Pancreas (tissue), 10 donors: ENCODE measurements around the gene BANF2. TPM values are rescaled to one million over a fixed set of nuclear protein-coding genes. Genes with fewer than 3 reads are reported as not detected.

Experiments
- ATAC-seq, 4 donors: fragments of 200-7000 bp; cut with Tn5 transposase; one replicate each; pipeline versions ENCODE4 v1.8.0 to v1.9.1; 2020; ENCODE audit warnings: mild to moderate bottlenecking in 4 of 4, moderate library complexity in 4 of 4
- DNase-seq, 6 donors: peaks; one replicate each; pipeline ENCODE4 v3.0.0-alpha.2; 2020
- FAIRE-seq: peaks from 2 replicates; lab custom pipeline; 2012; peaks lifted over from hg19 to GRCh38; lab: Jason Lieb, UNC
- H3K27ac ChIP-seq, 4 donors: fragments of 200-600 bp; sonication (generic); 1 replicate in 3 of 4; 2 replicates in 1 of 4; pipeline versions ENCODE4 v1.5.0 to v1.8.0; 2020
- H3K27me3 ChIP-seq, 4 donors: fragments of 200-600 bp; one replicate each; pipeline ENCODE4 v1.8.0; 2021
- H3K36me3 ChIP-seq, 3 donors: fragments of 200-600 bp; sonication (generic) in 1 of 3; one replicate each; pipeline versions ENCODE4 v1.5.0 to v1.8.0; 2020 to 2021
- H3K4me1 ChIP-seq, 3 donors: fragments of 200-600 bp; one replicate each; pipeline ENCODE4 v1.8.0; 2021
- H3K4me3 ChIP-seq, 4 donors: fragments of 200-600 bp; sonication (generic) in 2 of 4; one replicate each; pipeline versions ENCODE4 v1.5.0 to v1.8.0; 2020 to 2021
- H3K9me3 ChIP-seq, 4 donors: fragments of 200-600 bp; one replicate each; pipeline ENCODE4 v1.8.0; 2021
- CTCF ChIP-seq, 4 donors: fragments of 200-600 bp; sonication (generic) in 3 of 4; IDR thresholded peaks; one replicate each; pipeline versions ENCODE4 v1.5.0 to v1.8.0; 2021; ENCODE audit warnings: antibody characterized with exemption in 4 of 4
- WGBS, 2 donors: extraction: QIAGEN DNeasy Blood & Tissue Kit; methylation state at CpG; one replicate each; pipeline ENCODE4 v1.1.7; 2013; 5-methylcytosine and 5-hydroxymethylcytosine counted together
- intact Hi-C, 3 donors: fragments of 100-400 bp; cut with DNase I; formaldehyde crosslinking; loops; one replicate each; pipeline versions ENCODE4 v1.11.1 to v1.14.2; 2022
- polyA plus RNA-seq, 2 donors: library from polyadenylated mRNA; stranded (reverse); fragments of 200-250 nt; gene quantifications; one replicate each; pipeline ENCODE4 v1.2.3, GENCODE V29; 2013
- total RNA-seq, 6 donors: library from RNA; stranded (reverse); fragmentation: NEBNext Ultra II Directional in 4 of 6; extraction: Animal tissue kit (Norgen Biotek cat#: 25700) in 4 of 6; gene quantifications; one replicate each; pipeline versions ENCODE4 v1.2.1 to v1.2.4, GENCODE V29; 2021 to 2023
- donor health status: healthy with polysubstance abuse.
- donor health status: DM: no; HTN: no; CAD: no; lungs with moderate emphysema.
- donor health status: DM: no; HTN: no; CAD: no.
- donor health status: control.
- donor health status: control.
- donor health status: Bipolar disorder and iron deficiency.
- donor health status: DM: yes; HTN: yes; CAD: no.
- donor health status: DM: no; HTN: no; CAD: no.
- donor health status: DM: no; HTN: no; CAD: no.
- donor health status: DM: yes; HTN: yes; CAD: no.

BANF2 gene
- total and polyA plus RNA-seq, 8 donors = 0.59 to 6.4 (median 1.5) TPM

DNA sequence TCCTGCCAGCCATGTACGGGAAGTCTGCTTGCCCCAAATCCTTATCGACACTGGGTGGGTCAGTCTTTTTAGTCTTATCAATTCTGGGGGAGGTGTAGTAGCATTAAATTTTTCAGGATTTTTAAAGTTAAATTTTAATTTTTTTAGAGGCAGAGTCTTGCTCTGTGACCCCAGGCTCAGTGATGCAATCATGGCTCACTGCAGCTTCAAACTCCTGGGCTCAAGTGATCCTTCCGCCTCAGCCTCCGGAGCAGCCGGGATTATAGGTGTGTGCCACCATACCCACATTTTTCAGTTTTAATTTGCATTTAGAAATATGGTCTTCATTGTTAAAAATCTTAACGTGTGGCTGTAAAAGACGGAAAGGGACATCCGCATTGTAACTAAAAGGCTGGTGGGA lies 51.9 kb downstream of the BANF2 start:
- 93 to 96% methylated on average over 8 of the region's 8 CpGs for WGBS, 2 donors
- H3K9me3 ChIP-seq = no peaks in the 10 kb centered on the region
- no peak for TF ChIP-seq CTCF (IDR thresholded peaks at IDR 0.05)
- H3K27ac ChIP-seq = no peak overlapping the region
- ATAC-seq = no peak
- no peaks in the 10 kb centered on the region for H3K27me3 ChIP-seq
- intact Hi-C loops = no loop called here
- no peak for DNase-seq
- FAIRE-seq = no peak
- no peaks in the 10 kb centered on the region for H3K36me3 ChIP-seq
- no peak overlapping the region for H3K4me3 ChIP-seq
- H3K4me1 ChIP-seq = peaks cover 0 to 7% (median 6%) of the 10 kb centered on the region in 3 donors

- H3K4me3 ChIP-seq = no peak overlapping the region
- H3K27ac ChIP-seq = no peak overlapping the region
- TF ChIP-seq CTCF (IDR thresholded peaks at IDR 0.05) = no peak
- 42 to 83% methylated on average over 2 of the region's 2 CpGs for WGBS, 2 donors
- ATAC-seq = no peak
- H3K9me3 ChIP-seq = no peaks in the 10 kb centered on the region
- H3K36me3 ChIP-seq = no peaks in the 10 kb centered on the region
- no peaks in the 10 kb centered on the region for H3K27me3 ChIP-seq
- FAIRE-seq = no peak
- intact Hi-C loops = no loop called here
- peaks cover 0 to 7% (median 6%) of the 10 kb centered on the region in 3 donors for H3K4me1 ChIP-seq
- no peak for DNase-seq
Measured at GRCh38 chr20:17752459-17752858, 52.7 kb downstream of the BANF2 start.

DNA sequence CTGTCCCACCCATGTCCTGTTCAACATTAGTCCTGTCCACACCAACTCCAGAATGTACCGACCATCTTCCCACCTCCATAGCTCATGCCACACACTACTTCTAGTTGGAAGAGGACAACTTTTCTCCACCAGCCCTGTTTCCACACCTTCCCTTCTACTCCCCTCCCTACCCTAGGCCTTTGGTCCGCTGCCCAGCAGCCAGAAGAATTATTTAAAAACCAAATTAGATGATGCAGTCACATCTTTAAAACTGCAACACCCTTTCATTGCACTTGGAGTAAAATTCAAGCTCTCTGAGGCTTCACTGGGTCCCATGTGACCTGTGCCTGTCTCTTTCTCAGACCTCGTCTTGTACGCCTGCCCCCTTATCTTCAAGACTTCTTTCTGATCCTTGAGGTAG lies 53.8 kb downstream of the BANF2 start:
- H3K4me3 ChIP-seq = no peak overlapping the region
- FAIRE-seq (no peak), DNase-seq (no peak), ATAC-seq (no peak)
- intact Hi-C loops = no loop called here
- H3K27me3 ChIP-seq = no peaks in the 10 kb centered on the region
- no peaks in the 10 kb centered on the region for H3K9me3 ChIP-seq
- H3K4me1 ChIP-seq = peaks cover 0 to 7% (median 6%) of the 10 kb centered on the region in 3 donors
- H3K27ac ChIP-seq = no peak overlapping the region
- 94 to 97% methylated on average over 4 of the region's 4 CpGs for WGBS, 2 donors
- TF ChIP-seq CTCF (IDR thresholded peaks at IDR 0.05) = no peak
- no peaks in the 10 kb centered on the region for H3K36me3 ChIP-seq

DNA sequence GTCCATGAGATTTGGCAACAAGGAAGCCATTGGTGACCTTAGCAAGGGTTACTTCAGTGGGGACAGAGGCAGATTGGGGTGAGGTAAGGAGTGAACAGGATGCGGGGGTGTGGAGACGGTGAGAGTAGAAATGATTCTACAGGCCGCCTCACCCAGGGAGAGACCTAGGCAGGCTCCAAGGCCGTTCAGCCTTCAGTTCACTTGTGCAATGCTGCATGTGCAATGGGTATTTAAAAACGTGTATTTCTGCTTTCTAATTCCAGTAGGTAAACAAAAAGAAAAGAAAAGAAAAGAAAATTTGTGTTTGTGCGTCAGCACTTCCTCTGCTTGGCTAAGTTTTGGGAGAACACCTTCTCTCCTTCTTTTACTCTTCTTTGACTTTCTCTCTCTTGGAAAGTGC lies 56.8 kb downstream of the BANF2 start:
- H3K27ac ChIP-seq = no peak overlapping the region
- H3K9me3 ChIP-seq = no peaks in the 10 kb centered on the region
- no peak for FAIRE-seq
- no peaks in the 10 kb centered on the region for H3K27me3 ChIP-seq
- TF ChIP-seq CTCF (IDR thresholded peaks at IDR 0.05) = no peak
- no peaks in the 10 kb centered on the region for H3K4me1 ChIP-seq
- DNase-seq = no peak
- ATAC-seq = peak in 1 of 4 donors; percentile 24
- H3K4me3 ChIP-seq = no peak overlapping the region
- H3K36me3 ChIP-seq = no peaks in the 10 kb centered on the region
- WGBS, 2 donors = 72 to 78% methylated on average over 6 of the region's 6 CpGs
- intact Hi-C loops = no loop called here

GRCh38 chr20:17757496-17757895 lies 57.7 kb downstream of the BANF2 start:
- intact Hi-C loops = no loop called here
- FAIRE-seq = no peak
- DNase-seq = no peak
- no peaks in the 10 kb centered on the region for H3K9me3 ChIP-seq
- WGBS, 2 donors = 92 to 97% methylated on average over 2 of the region's 2 CpGs
- no peak for ATAC-seq
- H3K27ac ChIP-seq = no peak overlapping the region
- no peaks in the 10 kb centered on the region for H3K36me3 ChIP-seq
- TF ChIP-seq CTCF (IDR thresholded peaks at IDR 0.05) = no peak
- no peak overlapping the region for H3K4me3 ChIP-seq
- no peaks in the 10 kb centered on the region for H3K27me3 ChIP-seq
- peaks cover 0 to 7% (median 5%) of the 10 kb centered on the region in 3 donors for H3K4me1 ChIP-seq
